RKO (cell line): ENCODE measurements around the gene ZFP57.

Source experiments
- DNase-seq: peaks from one replicate; pipeline ENCODE4 v3.0.0-alpha.2; 2016; ENCODE audit warnings: low spot score

Gene ZFP57

DNA sequence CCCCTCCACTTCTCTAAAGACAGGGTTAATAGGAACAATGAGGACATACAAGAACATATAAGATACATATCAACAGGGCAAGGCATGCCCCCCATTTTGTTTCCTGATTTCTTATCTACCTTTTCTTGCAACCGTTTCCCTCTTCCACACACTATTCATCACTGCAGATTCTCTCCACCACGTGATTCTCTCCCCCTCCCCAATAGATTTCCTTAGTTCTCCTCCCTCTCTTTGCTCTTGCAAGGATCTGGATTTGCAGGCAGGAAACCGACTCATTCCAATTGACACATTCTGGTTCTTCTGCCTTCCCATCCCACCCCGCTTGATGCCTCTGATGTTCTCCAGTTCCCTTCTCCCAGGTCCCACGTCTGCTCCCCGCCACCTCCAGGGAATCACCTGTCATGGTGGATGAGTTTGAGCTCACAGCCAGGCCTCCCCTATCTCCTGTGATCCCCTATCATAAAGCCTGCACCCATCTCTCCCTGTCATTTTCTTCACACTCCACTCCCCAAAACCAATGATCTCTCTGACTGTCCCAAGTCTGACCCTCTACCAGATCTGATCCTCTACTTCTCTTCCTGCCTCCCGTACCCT is 55.5 kb downstream of the ZFP57 start:
- DNase-seq: no peak

DNA sequence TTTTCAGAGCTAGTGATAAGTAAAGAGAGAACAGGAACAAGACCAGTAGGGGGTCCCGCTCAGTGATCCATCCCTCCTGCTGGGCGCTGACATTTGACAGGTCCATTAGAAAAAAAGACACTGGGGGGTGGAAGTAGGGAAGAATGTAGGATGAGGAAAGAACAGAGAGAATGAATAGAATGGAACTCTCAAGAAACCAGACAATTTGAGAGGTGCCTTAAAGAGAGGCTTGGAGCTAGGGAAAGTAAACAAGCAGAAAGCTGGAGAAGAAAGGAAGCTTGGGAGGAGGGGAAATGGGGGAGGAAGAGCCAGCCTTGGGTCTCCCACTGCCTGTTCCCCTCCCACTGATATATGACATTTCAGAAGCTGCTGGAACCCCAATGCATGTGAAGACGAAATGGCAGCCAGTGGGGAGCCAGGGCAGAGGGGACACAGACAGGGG is 56.4 kb downstream of the ZFP57 start:
- DNase-seq: no peak
